PFSK-1 (cell line): Measurements from ENCODE around the gene EDN1.

Experiments used
- FOXP2 ChIP-seq: optimal IDR thresholded peaks from 2 replicates; pipeline ENCODE3; 2011; ENCODE audit warnings: borderline replicate concordance, control low read depth, inconsistent platforms; ENCODE audit not compliant: insufficient read depth; ENCODE audit errors: extremely low read length, extremely low read depth
- POLR2AphosphoS5 ChIP-seq: IDR thresholded peaks from 2 replicates; pipeline ENCODE4 v1.6.1; 2012; ENCODE audit warnings: low read depth, mild to moderate bottlenecking, control low read depth, low read length, moderate library complexity
- REST ChIP-seq, 2 experiments: IDR thresholded peaks; 2 replicates each; pipeline versions ENCODE4 v1.6.1 to v1.8.0; 2011 to 2012; ENCODE audit warnings: low read depth in 2 of 2, low read length in 2 of 2, control low read depth in 1 of 2, inconsistent platforms in 1 of 2, mild to moderate bottlenecking in 1 of 2, moderate library complexity in 1 of 2; ENCODE audit not compliant: insufficient read depth in 1 of 2
- SIN3A ChIP-seq: IDR thresholded peaks from 2 replicates; pipeline ENCODE4 v1.6.1; 2012; ENCODE audit warnings: mild to moderate bottlenecking, low read length, moderate library complexity, borderline replicate concordance; ENCODE audit not compliant: insufficient read depth
- TAF1 ChIP-seq: IDR thresholded peaks from 2 replicates; pipeline ENCODE4 v1.6.1; 2012; ENCODE audit warnings: low read length, control low read depth, borderline replicate concordance; ENCODE audit not compliant: insufficient read depth

EDN1 gene

GRCh38 chr6:12275107-12275506 is 15.1 kb upstream of the EDN1 start:
- no peak for TF ChIP-seq REST (IDR thresholded peaks at IDR 0.05; ENCODE audit: insufficient read depth in 1 of 2, low read depth in 2 of 2, low read length in 2 of 2)
- TF ChIP-seq TAF1: no peak
- no peak for TF ChIP-seq POLR2AphosphoS5
- TF ChIP-seq FOXP2: no peak
- TF ChIP-seq SIN3A: no peak

- no peak for TF ChIP-seq SIN3A
- no peak for TF ChIP-seq TAF1
- no peak for TF ChIP-seq POLR2AphosphoS5
- TF ChIP-seq FOXP2: no peak
- no peak for TF ChIP-seq REST (IDR thresholded peaks at IDR 0.05; ENCODE audit: insufficient read depth in 1 of 2, low read depth in 2 of 2, low read length in 2 of 2)
Measured at GRCh38 chr6:12276930-12277315, 13.2 kb upstream of the EDN1 start.

DNA sequence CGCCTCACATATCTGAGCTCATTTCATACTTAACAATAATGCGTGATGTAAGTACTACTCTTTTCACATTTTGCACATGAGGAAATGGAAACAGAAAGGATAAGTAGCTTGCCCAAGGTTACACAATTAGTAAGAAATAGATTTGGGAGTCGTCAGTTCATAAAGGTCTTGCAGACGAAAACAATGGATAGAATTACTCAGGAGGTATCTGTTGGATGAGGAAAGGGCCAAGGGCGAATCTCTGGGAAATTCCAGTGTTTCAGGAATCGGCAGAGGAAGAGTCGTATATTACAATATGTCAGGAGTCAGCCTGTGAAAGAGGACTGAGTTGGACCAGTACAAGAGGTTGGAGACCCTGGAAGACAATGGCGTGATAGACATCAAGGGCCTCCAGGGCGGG is 12.8 kb upstream of the EDN1 start:
- TF ChIP-seq REST (IDR thresholded peaks at IDR 0.05; ENCODE audit: insufficient read depth in 1 of 2, low read depth in 2 of 2, low read length in 2 of 2): no peak
- no peak for TF ChIP-seq FOXP2
- TF ChIP-seq POLR2AphosphoS5: no peak
- no peak for TF ChIP-seq SIN3A
- no peak for TF ChIP-seq TAF1

- no peak for TF ChIP-seq TAF1
- no peak for TF ChIP-seq SIN3A
- TF ChIP-seq POLR2AphosphoS5: no peak
- no peak for TF ChIP-seq FOXP2
- no peak for TF ChIP-seq REST (IDR thresholded peaks at IDR 0.05; ENCODE audit: insufficient read depth in 1 of 2, low read depth in 2 of 2, low read length in 2 of 2)
Measured at GRCh38 chr6:12278915-12279314, 11.2 kb upstream of the EDN1 start.
